Measurements from ENCODE around the gene FRAT2.

DNA sequence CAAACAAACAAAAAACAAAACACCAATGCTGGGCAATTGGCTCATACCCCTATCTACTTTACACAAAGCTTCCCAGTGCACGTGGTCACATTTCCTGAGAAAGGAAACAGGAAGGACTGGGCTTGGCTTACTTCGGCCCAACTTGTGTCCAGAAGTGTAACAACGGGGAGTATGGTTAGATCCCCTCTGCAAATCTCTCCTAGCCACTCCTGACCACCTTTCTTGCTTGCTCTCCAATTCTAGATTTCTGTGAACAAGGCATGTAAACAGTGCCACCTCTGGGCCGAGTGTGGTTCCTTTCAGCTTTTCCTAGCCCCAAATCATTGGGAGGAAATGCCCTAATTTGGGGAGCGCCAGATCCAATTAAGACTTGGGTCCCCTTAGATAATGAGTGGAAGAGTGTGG lies 21.0 kb upstream of the FRAT2 start:
- TF ChIP-seq, protein P1, sequence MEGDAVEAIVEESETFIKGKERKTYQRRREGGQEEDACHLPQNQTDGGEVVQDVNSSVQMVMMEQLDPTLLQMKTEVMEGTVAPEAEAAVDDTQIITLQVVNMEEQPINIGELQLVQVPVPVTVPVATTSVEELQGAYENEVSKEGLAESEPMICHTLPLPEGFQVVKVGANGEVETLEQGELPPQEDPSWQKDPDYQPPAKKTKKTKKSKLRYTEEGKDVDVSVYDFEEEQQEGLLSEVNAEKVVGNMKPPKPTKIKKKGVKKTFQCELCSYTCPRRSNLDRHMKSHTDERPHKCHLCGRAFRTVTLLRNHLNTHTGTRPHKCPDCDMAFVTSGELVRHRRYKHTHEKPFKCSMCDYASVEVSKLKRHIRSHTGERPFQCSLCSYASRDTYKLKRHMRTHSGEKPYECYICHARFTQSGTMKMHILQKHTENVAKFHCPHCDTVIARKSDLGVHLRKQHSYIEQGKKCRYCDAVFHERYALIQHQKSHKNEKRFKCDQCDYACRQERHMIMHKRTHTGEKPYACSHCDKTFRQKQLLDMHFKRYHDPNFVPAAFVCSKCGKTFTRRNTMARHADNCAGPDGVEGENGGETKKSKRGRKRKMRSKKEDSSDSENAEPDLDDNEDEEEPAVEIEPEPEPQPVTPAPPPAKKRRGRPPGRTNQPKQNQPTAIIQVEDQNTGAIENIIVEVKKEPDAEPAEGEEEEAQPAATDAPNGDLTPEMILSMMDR (conservative IDR thresholded peaks at IDR 0.05; ENCODE audit: low read depth, low read length) = peak; percentile 60
- no peak for TF ChIP-seq EZH2 (IDR thresholded peaks at IDR 0.05; ENCODE audit: borderline replicate concordance, low read depth, low read length, poor library complexity, severe bottlenecking)

All from A673 (cell line).